HG03159 (cell line): Measurements from ENCODE around the gene DCUN1D1.
A peak's percentile ranks its signal among the peaks of the same experiment; 100 is the strongest.

Experiments
- ATAC-seq: cut with Tn5 transposase; IDR thresholded peaks from one replicate; pipeline ENCODE4 v1.9.1; 2021; ENCODE audit warnings: mild to moderate bottlenecking, moderate library complexity; ENCODE audit not compliant: unreplicated experiment

DCUN1D1 gene

GRCh38 chr3:182973047-182973446, 7.3 kb downstream of the DCUN1D1 start:
- no peak for ATAC-seq

DNA sequence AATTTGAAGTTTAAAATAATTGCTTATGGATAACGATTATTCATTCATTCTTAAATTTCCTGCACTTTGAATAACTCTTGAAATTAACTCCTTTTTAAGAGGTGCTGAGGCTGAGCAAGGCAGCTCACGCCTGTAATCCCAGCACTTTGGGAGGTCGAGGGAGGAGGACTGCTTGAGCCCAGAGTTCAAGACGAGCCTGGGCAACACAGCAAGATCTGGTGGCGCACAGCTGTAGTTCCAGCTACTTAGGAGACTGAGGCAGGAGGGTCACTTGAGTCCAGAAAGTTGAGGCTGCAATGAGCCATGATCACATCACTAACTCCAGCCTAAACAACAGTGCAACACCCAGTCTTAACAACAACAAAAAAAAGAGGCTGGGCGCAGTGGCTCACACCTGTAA, 8.0 kb downstream of the DCUN1D1 start:
- ATAC-seq = no peak

DNA sequence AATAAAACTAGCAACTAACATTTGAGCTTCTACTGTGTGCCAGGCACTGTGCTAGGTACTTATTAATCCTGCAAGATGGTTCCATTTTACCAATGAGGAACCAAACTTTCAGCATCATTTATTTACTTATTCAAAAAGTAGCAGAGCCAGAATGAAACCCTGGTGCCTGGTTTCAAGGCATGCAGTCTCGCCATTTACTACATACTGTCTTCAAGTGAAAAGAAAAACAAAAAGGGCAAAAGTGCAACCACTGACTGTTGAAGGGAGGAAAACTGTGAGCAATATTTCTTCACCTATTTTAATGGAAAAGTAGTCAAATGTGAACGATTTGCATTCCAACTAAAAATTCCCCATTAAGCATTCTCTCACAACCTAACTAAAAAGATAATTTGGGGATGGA, 8.7 kb downstream of the DCUN1D1 start:
- peak; percentile 42 for ATAC-seq

DNA sequence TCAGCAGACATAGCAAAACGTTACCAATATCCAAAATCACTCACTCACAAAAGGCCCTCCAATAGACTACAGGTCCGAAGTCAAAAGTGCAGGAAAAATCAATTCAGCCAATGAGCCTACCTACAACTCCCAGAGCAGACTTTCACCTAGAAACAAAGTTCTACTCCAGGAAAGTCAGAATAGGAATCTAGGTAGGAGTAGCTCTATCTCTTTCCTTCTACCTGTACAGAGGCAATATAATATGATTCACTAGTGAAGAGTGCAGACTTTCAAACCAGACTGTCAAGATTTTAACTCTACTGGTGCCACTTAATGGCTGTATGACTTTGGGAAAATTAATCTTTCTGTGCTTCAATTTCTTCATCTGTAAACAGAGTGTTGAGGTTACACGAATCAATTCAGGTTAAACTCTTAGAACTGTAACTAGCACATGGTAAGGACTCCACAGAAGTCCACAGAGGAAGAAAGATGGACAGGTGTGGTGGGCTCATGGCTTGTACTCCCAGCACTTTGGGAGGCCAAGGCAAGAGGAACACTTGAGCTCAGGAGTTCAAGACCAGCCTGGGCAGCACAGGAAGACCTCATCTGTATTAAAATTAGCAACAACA, 9.4 kb downstream of the DCUN1D1 start:
- no peak for ATAC-seq

GRCh38 chr3:182969853-182970252, 10.5 kb downstream of the DCUN1D1 start:
- ATAC-seq = no peak

DNA sequence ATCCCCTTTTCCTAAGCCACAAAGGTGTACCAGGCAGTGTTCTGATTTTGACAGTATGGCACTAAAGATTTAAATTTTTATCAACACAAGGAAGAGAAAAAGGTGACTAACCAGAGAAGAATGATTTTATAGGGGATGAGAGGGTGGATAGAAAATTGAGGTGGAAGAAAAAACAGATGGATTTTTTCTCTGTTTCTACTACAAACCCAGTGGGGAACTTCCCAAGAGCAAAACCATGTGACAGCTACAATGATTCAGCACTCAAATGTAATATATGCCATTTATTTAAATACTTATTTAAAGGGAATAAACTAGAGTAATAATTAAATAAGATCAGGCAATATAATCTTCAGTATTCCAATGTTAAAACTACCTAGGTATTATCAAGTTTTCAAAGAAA, 11.1 kb downstream of the DCUN1D1 start:
- no peak for ATAC-seq

DNA sequence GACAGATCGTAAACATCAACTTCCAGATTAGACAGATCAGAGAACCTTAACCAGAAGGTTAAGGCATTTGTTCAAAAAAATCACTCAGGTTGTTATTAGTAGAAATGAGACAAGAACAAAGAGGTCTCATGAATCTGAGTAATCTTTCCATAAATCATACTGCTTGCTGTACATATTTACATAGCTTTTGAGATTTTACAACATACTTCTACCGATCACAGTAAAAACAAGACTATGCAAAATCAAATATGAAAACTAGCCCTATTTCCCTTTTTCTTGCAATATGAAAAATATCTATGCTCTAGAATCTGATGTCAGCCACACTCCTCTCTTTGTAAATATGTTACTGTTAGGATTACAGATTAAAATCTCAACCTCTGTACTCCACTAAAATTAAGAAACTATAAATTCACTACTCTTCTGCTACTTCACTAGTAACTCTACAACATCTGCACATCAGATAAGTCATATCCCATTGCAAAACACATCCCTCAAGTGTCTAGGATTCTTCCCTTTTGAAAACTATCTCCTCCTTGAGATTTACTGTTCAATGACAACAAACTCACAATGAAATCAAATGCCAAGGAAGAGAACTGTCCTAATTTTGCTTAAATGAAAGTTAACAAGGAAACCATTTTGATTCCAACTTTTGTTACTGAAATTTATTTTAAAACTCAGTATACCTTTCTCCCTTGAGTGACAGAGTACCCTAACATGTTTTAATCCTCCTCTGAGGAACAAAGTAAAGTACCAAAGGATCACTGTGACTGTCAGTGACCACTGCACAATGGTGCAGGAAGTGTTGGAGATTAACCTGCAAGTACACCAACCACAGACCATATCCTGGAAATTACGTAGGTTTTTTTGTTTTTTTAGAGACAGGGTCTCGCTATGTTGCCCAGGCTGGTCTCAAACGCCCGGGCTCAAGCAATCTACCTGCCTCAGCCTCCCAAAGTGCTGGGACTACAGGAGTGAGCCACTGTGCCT, 12.8 kb downstream of the DCUN1D1 start:
- peak; percentile 54 for ATAC-seq

DNA sequence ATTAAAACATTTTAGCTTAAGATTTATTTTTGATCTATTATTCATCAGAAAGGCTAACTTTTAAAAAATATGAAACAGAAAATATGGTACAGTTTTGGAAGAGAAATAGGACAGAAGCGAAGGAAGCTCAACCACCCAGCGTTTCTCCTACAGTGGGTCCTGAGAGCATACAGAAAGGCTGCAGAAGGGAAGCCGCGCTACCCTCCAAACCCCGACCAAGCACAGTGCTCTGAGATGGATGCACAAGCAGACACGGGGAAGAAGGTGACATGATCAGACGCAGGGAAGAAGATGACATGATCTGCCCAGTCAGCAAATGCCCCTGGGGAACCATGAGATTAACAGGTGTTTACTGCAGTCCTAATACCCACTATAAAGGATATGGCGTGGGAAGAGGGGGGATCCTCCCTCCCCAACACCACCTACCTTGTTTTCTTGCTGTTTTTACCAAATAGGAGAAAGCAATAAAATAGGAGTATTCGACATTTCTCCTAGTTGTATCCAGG, 14.4 kb downstream of the DCUN1D1 start:
- no peak for ATAC-seq

- ATAC-seq = no peak
Observed at GRCh38 chr3:182964179-182964578, 16.2 kb downstream of the DCUN1D1 start.

DNA sequence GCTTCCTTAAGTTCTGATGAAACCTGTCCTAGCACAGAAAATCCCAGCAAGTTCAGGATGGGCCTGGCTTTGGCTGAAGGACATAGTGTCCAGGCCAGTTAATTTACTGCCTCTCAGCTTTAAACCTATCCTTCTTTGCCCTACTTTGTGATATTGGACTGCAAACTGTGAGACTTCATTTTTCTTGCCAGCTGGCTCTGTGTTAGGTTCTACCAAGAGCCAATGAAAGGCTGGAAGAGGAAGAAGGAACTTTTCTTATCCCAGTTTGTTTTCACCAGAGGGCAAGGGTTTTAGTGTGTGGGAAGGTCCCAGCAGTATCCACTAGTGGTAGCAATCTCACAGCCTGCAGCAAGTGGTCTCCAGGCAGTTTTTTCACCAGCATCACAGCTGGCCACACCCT, 18.2 kb downstream of the DCUN1D1 start:
- ATAC-seq = no peak

GRCh38 chr3:182959474-182960350, 20.6 kb downstream of the DCUN1D1 start:
- no peak for ATAC-seq

DNA sequence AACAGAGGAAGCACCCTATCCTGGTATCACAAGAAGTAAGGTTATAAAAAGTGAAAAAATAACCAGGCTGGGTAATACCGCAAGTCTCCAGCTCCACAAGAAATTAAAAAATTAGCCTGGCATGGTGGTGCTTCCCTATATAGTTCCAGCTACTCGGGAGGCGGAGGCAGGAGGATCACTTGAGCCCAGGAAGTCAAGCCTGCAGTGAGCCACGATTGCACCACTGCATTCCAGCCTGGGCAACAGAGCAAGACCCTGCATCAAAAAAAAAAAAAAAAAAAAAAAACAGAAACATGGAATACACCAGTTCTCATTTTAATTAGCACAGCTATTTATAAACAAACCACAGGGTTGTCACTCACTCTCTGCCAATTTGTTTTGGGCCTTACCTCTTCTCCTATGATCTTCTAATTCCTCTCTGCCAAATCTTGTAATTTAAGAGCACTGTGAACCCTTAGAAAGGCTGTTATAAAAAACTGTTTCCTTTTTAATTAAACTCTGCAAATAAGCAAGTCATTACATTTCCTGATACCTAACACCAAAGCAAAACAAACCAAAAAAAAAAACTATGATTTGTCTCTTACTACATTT, 22.6 kb downstream of the DCUN1D1 start:
- ATAC-seq = no peak

- ATAC-seq = no peak
Observed at GRCh38 chr3:182957226-182957625, 23.1 kb downstream of the DCUN1D1 start.

GRCh38 chr3:182954553-182955235, 25.6 kb downstream of the DCUN1D1 start:
- ATAC-seq = peak; percentile 96

GRCh38 chr3:182949688-182950087, 30.6 kb downstream of the DCUN1D1 start:
- no peak for ATAC-seq

DNA sequence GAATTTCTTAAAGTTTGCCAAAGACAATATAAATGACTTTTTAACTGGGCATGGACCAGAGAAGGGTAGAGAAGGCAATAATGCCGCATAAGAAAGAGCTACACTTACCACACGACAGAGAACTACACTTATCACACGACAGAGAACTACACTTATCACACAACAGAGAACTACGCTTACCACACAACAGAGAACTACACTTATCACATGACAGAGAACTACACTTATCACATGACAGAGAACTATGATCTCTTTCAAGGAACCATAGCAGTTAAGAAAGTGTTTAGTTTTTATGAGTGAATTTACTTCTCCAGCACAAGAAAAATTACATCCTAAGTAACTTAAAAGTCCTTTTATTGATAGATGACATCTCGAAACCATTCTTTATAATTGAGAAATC, 32.0 kb downstream of the DCUN1D1 start:
- ATAC-seq = no peak

- ATAC-seq = no peak
Observed at GRCh38 chr3:182947888-182948287, 32.5 kb downstream of the DCUN1D1 start.

GRCh38 chr3:182941719-182942118, 38.6 kb downstream of the DCUN1D1 start:
- no peak for ATAC-seq

GRCh38 chr3:182940266-182940808, 40.0 kb downstream of the DCUN1D1 start:
- ATAC-seq = no peak
